NOMO-1 (cell line): Measurements from ENCODE around the gene TMCC1.
A peak's percentile ranks its signal among the peaks of the same experiment; 100 is the strongest.
"Not testable (repeated sequence)": the region's sequence is repeated elsewhere in the genome, so short reads cannot be mapped to it uniquely, and the experiment has no call there.

Experiments
- DNase-seq, 2 experiments: peaks; one replicate each; lab custom pipeline; 2025; ENCODE audit not compliant: unreplicated experiment in 2 of 2; lab: John Stamatoyannopoulos, UW

TMCC1 gene

GRCh38 chr3:129614927-129615363 lies 278.6 kb downstream of the TMCC1 start:
- DNase-seq: no peak

- no peak for DNase-seq
Observed at GRCh38 chr3:129614435-129614834, 279.1 kb downstream of the TMCC1 start.

- DNase-seq: no peak
Observed at GRCh38 chr3:129613367-129613740, 280.2 kb downstream of the TMCC1 start.

GRCh38 chr3:129612534-129613366 lies 280.8 kb downstream of the TMCC1 start:
- DNase-seq: no peak

- DNase-seq: no peak
Observed at GRCh38 chr3:129611812-129612533, 281.5 kb downstream of the TMCC1 start.

- DNase-seq: no peak
Observed at GRCh38 chr3:129611446-129611800, 282.1 kb downstream of the TMCC1 start.

- not testable (repeated sequence) for DNase-seq
Observed at GRCh38 chr3:129610794-129611445, 282.6 kb downstream of the TMCC1 start.

GRCh38 chr3:129610276-129610675 lies 283.2 kb downstream of the TMCC1 start:
- no peak for DNase-seq

- DNase-seq: no peak
Observed at GRCh38 chr3:129609591-129610182, 283.8 kb downstream of the TMCC1 start.

GRCh38 chr3:129608936-129609590 lies 284.4 kb downstream of the TMCC1 start:
- DNase-seq: no peak

- no peak for DNase-seq
Observed at GRCh38 chr3:129608087-129608935, 285.2 kb downstream of the TMCC1 start.

GRCh38 chr3:129607391-129608068 lies 286.0 kb downstream of the TMCC1 start:
- DNase-seq: no peak

GRCh38 chr3:129606636-129607390 lies 286.7 kb downstream of the TMCC1 start, which contains the start of gene PLXND1:
Gene PLXND1 (minus strand): TSS chr3:129606676. CDS start chr3:129606639, 37 bp downstream.
- DNase-seq: peak; percentile 73 to 85

GRCh38 chr3:129605922-129606635 lies 287.4 kb downstream of the TMCC1 start:
- DNase-seq: peak in 1 of 2 experiments; percentile 46

- DNase-seq: peak; percentile 59 to 73
Observed at GRCh38 chr3:129605203-129605921, 288.1 kb downstream of the TMCC1 start.

GRCh38 chr3:129604767-129605166 lies 288.7 kb downstream of the TMCC1 start:
- DNase-seq: no peak
